C4-2B (cell line): ENCODE measurements around the gene IFI16.

Experiments used
- ZFX ChIP-seq: fragments of 450-650 bp; IDR thresholded peaks from 2 replicates; pipeline ENCODE4 v1.6.1; 2017
- TF ChIP-seq, protein P1 (sequence below): fragments of 450-650 bp; conservative IDR thresholded peaks from 2 replicates; pipeline ENCODE4 v1.5.1; 2017; ENCODE audit warnings: mild to moderate bottlenecking

GRCh38 chr1:159030311-159030710, 20.6 kb downstream of the IFI16 start:
- TF ChIP-seq, protein P1, sequence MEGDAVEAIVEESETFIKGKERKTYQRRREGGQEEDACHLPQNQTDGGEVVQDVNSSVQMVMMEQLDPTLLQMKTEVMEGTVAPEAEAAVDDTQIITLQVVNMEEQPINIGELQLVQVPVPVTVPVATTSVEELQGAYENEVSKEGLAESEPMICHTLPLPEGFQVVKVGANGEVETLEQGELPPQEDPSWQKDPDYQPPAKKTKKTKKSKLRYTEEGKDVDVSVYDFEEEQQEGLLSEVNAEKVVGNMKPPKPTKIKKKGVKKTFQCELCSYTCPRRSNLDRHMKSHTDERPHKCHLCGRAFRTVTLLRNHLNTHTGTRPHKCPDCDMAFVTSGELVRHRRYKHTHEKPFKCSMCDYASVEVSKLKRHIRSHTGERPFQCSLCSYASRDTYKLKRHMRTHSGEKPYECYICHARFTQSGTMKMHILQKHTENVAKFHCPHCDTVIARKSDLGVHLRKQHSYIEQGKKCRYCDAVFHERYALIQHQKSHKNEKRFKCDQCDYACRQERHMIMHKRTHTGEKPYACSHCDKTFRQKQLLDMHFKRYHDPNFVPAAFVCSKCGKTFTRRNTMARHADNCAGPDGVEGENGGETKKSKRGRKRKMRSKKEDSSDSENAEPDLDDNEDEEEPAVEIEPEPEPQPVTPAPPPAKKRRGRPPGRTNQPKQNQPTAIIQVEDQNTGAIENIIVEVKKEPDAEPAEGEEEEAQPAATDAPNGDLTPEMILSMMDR = no peak
- TF ChIP-seq ZFX = no peak
